H1 (cell line): ENCODE data around the gene RFX3.

Experiments
- EZH2 ChIP-seq: fragments of 200-600 bp; sonication (generic); IDR thresholded peaks from 2 replicates; pipeline ENCODE4 v1.7.1; 2012; ENCODE audit warnings: low read depth, mild to moderate bottlenecking, moderate library complexity, low read length, inconsistent platforms; ENCODE audit not compliant: severe bottlenecking
- POLR2A ChIP-seq, 2 experiments: IDR thresholded peaks; 1 replicate in 1 of 2; 2 replicates in 1 of 2; pipeline ENCODE4 v1.6.1; 2011; ENCODE audit warnings: low read depth in 2 of 2, low read length in 2 of 2, mild to moderate bottlenecking in 2 of 2; ENCODE audit errors: control extremely low read depth in 1 of 2
- RNF2 ChIP-seq: fragments of 200-900, 300-1000 bp; sonication (generic); IDR thresholded peaks from 2 replicates; pipeline ENCODE4 v1.7.1; 2016; ENCODE audit warnings: borderline replicate concordance, low read depth, mild to moderate bottlenecking, antibody characterized with exemption, low read length; ENCODE audit not compliant: poor library complexity, severe bottlenecking; ENCODE audit errors: missing control alignments
- SIX5 ChIP-seq: IDR thresholded peaks from 2 replicates; pipeline ENCODE4 v1.6.1; 2011; ENCODE audit warnings: mild to moderate bottlenecking, low read depth, low read length
- TBP ChIP-seq: IDR thresholded peaks from 2 replicates; pipeline ENCODE4 v1.6.1; 2011; ENCODE audit warnings: low read depth, low read length, improper control_type of control experiment
- TCF12 ChIP-seq: IDR thresholded peaks from 2 replicates; pipeline ENCODE4 v1.6.1; 2011; ENCODE audit warnings: low read depth, mild to moderate bottlenecking, low read length
- TEAD4 ChIP-seq: IDR thresholded peaks from 2 replicates; pipeline ENCODE4 v1.6.1; 2012; ENCODE audit warnings: low read depth, low read length, inconsistent platforms, mixed read lengths
- TF ChIP-seq, protein P1 (sequence below), 3 experiments: IDR thresholded peaks; 1 replicate in 2 of 3; 2 replicates in 1 of 3; pipeline versions ENCODE4 v1.5.1 to v1.6.1; 2011; ENCODE audit warnings: low read length in 3 of 3, mild to moderate bottlenecking in 3 of 3, inconsistent platforms in 2 of 3, low read depth in 1 of 3, moderate library complexity in 1 of 3; ENCODE audit not compliant: insufficient read depth in 1 of 3; ENCODE audit errors: control extremely low read depth in 1 of 3

GRCh38 chr9:3498691-3499090 is 27.1 kb downstream of the RFX3 start:
- TF ChIP-seq POLR2A (IDR thresholded peaks at IDR 0.05; ENCODE audit: control extremely low read depth in 1 of 2, low read depth in 2 of 2, low read length in 2 of 2): no peak
- TF ChIP-seq, protein P1, sequence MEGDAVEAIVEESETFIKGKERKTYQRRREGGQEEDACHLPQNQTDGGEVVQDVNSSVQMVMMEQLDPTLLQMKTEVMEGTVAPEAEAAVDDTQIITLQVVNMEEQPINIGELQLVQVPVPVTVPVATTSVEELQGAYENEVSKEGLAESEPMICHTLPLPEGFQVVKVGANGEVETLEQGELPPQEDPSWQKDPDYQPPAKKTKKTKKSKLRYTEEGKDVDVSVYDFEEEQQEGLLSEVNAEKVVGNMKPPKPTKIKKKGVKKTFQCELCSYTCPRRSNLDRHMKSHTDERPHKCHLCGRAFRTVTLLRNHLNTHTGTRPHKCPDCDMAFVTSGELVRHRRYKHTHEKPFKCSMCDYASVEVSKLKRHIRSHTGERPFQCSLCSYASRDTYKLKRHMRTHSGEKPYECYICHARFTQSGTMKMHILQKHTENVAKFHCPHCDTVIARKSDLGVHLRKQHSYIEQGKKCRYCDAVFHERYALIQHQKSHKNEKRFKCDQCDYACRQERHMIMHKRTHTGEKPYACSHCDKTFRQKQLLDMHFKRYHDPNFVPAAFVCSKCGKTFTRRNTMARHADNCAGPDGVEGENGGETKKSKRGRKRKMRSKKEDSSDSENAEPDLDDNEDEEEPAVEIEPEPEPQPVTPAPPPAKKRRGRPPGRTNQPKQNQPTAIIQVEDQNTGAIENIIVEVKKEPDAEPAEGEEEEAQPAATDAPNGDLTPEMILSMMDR (IDR thresholded peaks at IDR 0.05; ENCODE audit: control extremely low read depth in 1 of 3, insufficient read depth in 1 of 3, low read depth in 1 of 3, low read length in 3 of 3): no peak
- no peak for TF ChIP-seq TBP
- TF ChIP-seq TEAD4: no peak
- TF ChIP-seq SIX5: no peak
- no peak for TF ChIP-seq EZH2
- no peak for TF ChIP-seq TCF12
- TF ChIP-seq RNF2: no peak
